ENCODE results near the gene CTDSP2.
A peak's percentile ranks its signal among the peaks of the same experiment; 100 is the strongest.

CTDSP2 gene

GRCh38 chr12:57846577-57847319, at the start of gene CTDSP2:
TSS of gene CTDSP2 (minus strand) at chr12:57846729. CDS start at chr12:57846435, 294 bp downstream.
- no peak for FAIRE-seq
- DNase-seq (ENCODE audit: insufficient read length, low spot score) = peak; percentile 98
- TF ChIP-seq POLR2A (IDR thresholded peaks at IDR 0.05; ENCODE audit: low read depth, low read length) = peak; percentile 41

GRCh38 chr12:57896115-57896433, 49.5 kb upstream of the CTDSP2 start:
- no peak for TF ChIP-seq POLR2A (IDR thresholded peaks at IDR 0.05; ENCODE audit: low read depth, low read length)
- DNase-seq (ENCODE audit: insufficient read length, low spot score) (no peak), FAIRE-seq (no peak)

- no peak for TF ChIP-seq POLR2A (IDR thresholded peaks at IDR 0.05; ENCODE audit: low read depth, low read length)
- DNase-seq (ENCODE audit: insufficient read length, low spot score) (no peak), FAIRE-seq (no peak)
Measured at GRCh38 chr12:57895389-57896114, 49.0 kb upstream of the CTDSP2 start.

- FAIRE-seq = no peak
- TF ChIP-seq POLR2A (IDR thresholded peaks at IDR 0.05; ENCODE audit: low read depth, low read length) = no peak
- no peak for DNase-seq (ENCODE audit: insufficient read length, low spot score)
Measured at GRCh38 chr12:57894399-57895292, 48.1 kb upstream of the CTDSP2 start.

- no peak for TF ChIP-seq POLR2A (IDR thresholded peaks at IDR 0.05; ENCODE audit: low read depth, low read length)
- no peak for FAIRE-seq
- peak; percentile 45 for DNase-seq (ENCODE audit: insufficient read length, low spot score)
Measured at GRCh38 chr12:57893431-57894353, 47.2 kb upstream of the CTDSP2 start.

- DNase-seq (ENCODE audit: insufficient read length, low spot score) (no peak), FAIRE-seq (no peak)
- no peak for TF ChIP-seq POLR2A (IDR thresholded peaks at IDR 0.05; ENCODE audit: low read depth, low read length)
Measured at GRCh38 chr12:57892232-57892972, 45.9 kb upstream of the CTDSP2 start.

- no peak for TF ChIP-seq POLR2A (IDR thresholded peaks at IDR 0.05; ENCODE audit: low read depth, low read length)
- DNase-seq (ENCODE audit: insufficient read length, low spot score) = no peak
- no peak for FAIRE-seq
Measured at GRCh38 chr12:57891542-57892228, 45.2 kb upstream of the CTDSP2 start.

GRCh38 chr12:57890191-57891115, 43.9 kb upstream of the CTDSP2 start:
- no peak for TF ChIP-seq POLR2A (IDR thresholded peaks at IDR 0.05; ENCODE audit: low read depth, low read length)
- FAIRE-seq (no peak), DNase-seq (ENCODE audit: insufficient read length, low spot score) (no peak)

GRCh38 chr12:57889500-57889989, 43.0 kb upstream of the CTDSP2 start:
- no peak for FAIRE-seq

GRCh38 chr12:57888409-57889157, 42.1 kb upstream of the CTDSP2 start:
- TF ChIP-seq POLR2A (IDR thresholded peaks at IDR 0.05; ENCODE audit: low read depth, low read length) = peak; percentile 17; the same call in 1 of the 2 replicates
- DNase-seq (ENCODE audit: insufficient read length, low spot score) = peak; percentile 32
- no peak for FAIRE-seq

More at GRCh38 chr12:57889500-57889989, 43.0 kb upstream of the CTDSP2 start:
- TF ChIP-seq POLR2A (IDR thresholded peaks at IDR 0.05; ENCODE audit: low read depth, low read length) = no peak
- no peak for DNase-seq (ENCODE audit: insufficient read length, low spot score)

Measured in H54 (cell line).